CD8-positive, alpha-beta memory T cell (primary cell): ENCODE measurements around the gene FBXW10. TPM values are rescaled to one million over a fixed set of nuclear protein-coding genes. Genes with fewer than 3 reads are reported as not detected.
"Not testable (repeated sequence)": the region's sequence is repeated elsewhere in the genome, so short reads cannot be mapped to it uniquely, and the experiment has no call there.

Source experiments
- CTCF ChIA-PET: fragments of 350-600 bp; sonication (Branson Sonifier 250); formaldehyde crosslinking; loops from one replicate; lab custom pipeline; 2021; ENCODE audit warnings: antibody characterized with exemption; lab: Charles Lee
- POLR2A ChIA-PET: fragments of 350-600 bp; sonication (Branson Sonifier 250); formaldehyde crosslinking; loops from one replicate; lab custom pipeline; 2021; ENCODE audit warnings: antibody characterized with exemption; lab: Charles Lee
- DNase-seq, 5 donors: peaks; one replicate each; pipeline versions ENCODE4 v3.0.0 to v3.0.0-alpha.2; 2020 to 2022; ENCODE audit warnings: mixed read lengths in 1 of 5
- H3K27ac ChIP-seq: one replicate; pipeline ENCODE4 v1.7.0; 2013; ENCODE audit warnings: low read depth, mild to moderate bottlenecking, low read length, moderate library complexity
- H3K27me3 ChIP-seq: 2 replicates; pipeline ENCODE4 v1.7.0; 2013; ENCODE audit warnings: low read length, mild to moderate bottlenecking; ENCODE audit not compliant: insufficient read depth, poor library complexity, severe bottlenecking
- H3K36me3 ChIP-seq: 2 replicates; pipeline ENCODE4 v1.7.0; 2013; ENCODE audit warnings: mild to moderate bottlenecking, low read length, moderate library complexity; ENCODE audit not compliant: insufficient read depth
- H3K4me1 ChIP-seq: 2 replicates; pipeline ENCODE4 v1.7.0; 2013; ENCODE audit warnings: mild to moderate bottlenecking, low read length, moderate library complexity; ENCODE audit not compliant: insufficient read depth
- H3K4me3 ChIP-seq: 2 replicates; pipeline ENCODE4 v1.7.0; 2013; ENCODE audit warnings: mild to moderate bottlenecking, low read length
- H3K9me3 ChIP-seq: 2 replicates; pipeline ENCODE4 v1.7.0; 2013; ENCODE audit warnings: mild to moderate bottlenecking, low read length
- H3K27ac Mint-ChIP-seq, 8 donors: one replicate each; pipeline ENCODE4 v1.8.0; 2020 to 2021; ENCODE audit warnings: mixed read lengths in 8 of 8, mild to moderate bottlenecking in 6 of 8, inconsistent platforms in 3 of 8, moderate library complexity in 3 of 8
- H3K27me3 Mint-ChIP-seq, 2 donors: one replicate each; pipeline ENCODE4 v1.8.0; 2020 to 2021; ENCODE audit warnings: mixed read lengths in 2 of 2, mild to moderate bottlenecking in 1 of 2, moderate library complexity in 1 of 2
- H3K36me3 Mint-ChIP-seq, 3 donors: one replicate each; pipeline ENCODE4 v1.8.0; 2020 to 2021; ENCODE audit warnings: mixed read lengths in 3 of 3, inconsistent platforms in 1 of 3, mild to moderate bottlenecking in 1 of 3
- H3K4me1 Mint-ChIP-seq, 3 donors: one replicate each; pipeline ENCODE4 v1.8.0; 2020 to 2021; ENCODE audit warnings: mixed read lengths in 3 of 3, inconsistent platforms in 1 of 3, mild to moderate bottlenecking in 1 of 3
- H3K4me3 Mint-ChIP-seq, 7 donors: one replicate each; pipeline ENCODE4 v1.8.0; 2020 to 2021; ENCODE audit warnings: mixed read lengths in 7 of 7, mild to moderate bottlenecking in 6 of 7, moderate library complexity in 4 of 7, inconsistent platforms in 2 of 7
- H3K9me3 Mint-ChIP-seq, 5 donors: one replicate each; pipeline ENCODE4 v1.8.0; 2020 to 2022; ENCODE audit warnings: mixed read lengths in 5 of 5, mild to moderate bottlenecking in 3 of 5, moderate library complexity in 2 of 5, inconsistent platforms in 1 of 5
- polyA plus RNA-seq: library from polyadenylated mRNA; unstranded; fragments of 300-500 nt; fragmentation: Illumina TruSeq; gene quantifications from one replicate; pipeline ENCODE4 v1.2.3, GENCODE V29; 2021
- total RNA-seq, 2 experiments: library from RNA; stranded (reverse); gene quantifications; one replicate each; pipeline ENCODE4 v1.2.3, GENCODE V29; 2021

The FBXW10 gene
- total and polyA plus RNA-seq, 3 experiments from 2014 or later: 0.09 to 0.11 TPM; not detected in 1

GRCh38 chr17:18744726-18745125 lies 872 bp downstream of the FBXW10 start:
- H3K4me1 Mint-ChIP-seq, CTCF ChIA-PET, H3K27me3 Mint-ChIP-seq, H3K9me3 ChIP-seq, H3K9me3 Mint-ChIP-seq, H3K36me3 ChIP-seq, H3K27ac ChIP-seq, H3K4me3 Mint-ChIP-seq, H3K4me1 ChIP-seq, DNase-seq, H3K36me3 Mint-ChIP-seq, POLR2A ChIA-PET, H3K4me3 ChIP-seq, H3K27me3 ChIP-seq, H3K27ac Mint-ChIP-seq: not testable (repeated sequence)

- POLR2A ChIA-PET, H3K27ac Mint-ChIP-seq, CTCF ChIA-PET, H3K4me3 ChIP-seq, H3K27ac ChIP-seq, H3K4me3 Mint-ChIP-seq, DNase-seq, H3K36me3 ChIP-seq, H3K4me1 Mint-ChIP-seq, H3K9me3 ChIP-seq, H3K27me3 ChIP-seq, H3K9me3 Mint-ChIP-seq, H3K36me3 Mint-ChIP-seq, H3K27me3 Mint-ChIP-seq, H3K4me1 ChIP-seq: not testable (repeated sequence)
Observed at GRCh38 chr17:18746551-18746950, 2.7 kb downstream of the FBXW10 start.

- H3K9me3 Mint-ChIP-seq, H3K27ac Mint-ChIP-seq, POLR2A ChIA-PET, CTCF ChIA-PET, H3K27me3 ChIP-seq, H3K4me3 Mint-ChIP-seq, H3K27ac ChIP-seq, H3K4me1 Mint-ChIP-seq, H3K36me3 Mint-ChIP-seq, H3K4me3 ChIP-seq, H3K27me3 Mint-ChIP-seq, H3K4me1 ChIP-seq, H3K36me3 ChIP-seq, DNase-seq, H3K9me3 ChIP-seq: not testable (repeated sequence)
Observed at GRCh38 chr17:18747501-18747900, 3.6 kb downstream of the FBXW10 start.

- H3K4me1 Mint-ChIP-seq, H3K36me3 ChIP-seq, H3K4me3 ChIP-seq, POLR2A ChIA-PET, H3K9me3 ChIP-seq, H3K9me3 Mint-ChIP-seq, H3K36me3 Mint-ChIP-seq, H3K27ac ChIP-seq, DNase-seq, H3K4me3 Mint-ChIP-seq, H3K27me3 ChIP-seq, CTCF ChIA-PET, H3K27me3 Mint-ChIP-seq, H3K27ac Mint-ChIP-seq, H3K4me1 ChIP-seq: not testable (repeated sequence)
Observed at GRCh38 chr17:18750242-18750641, 6.4 kb downstream of the FBXW10 start.

- H3K4me1 Mint-ChIP-seq, H3K9me3 ChIP-seq, H3K27ac Mint-ChIP-seq, H3K27ac ChIP-seq, DNase-seq, H3K27me3 ChIP-seq, POLR2A ChIA-PET, H3K9me3 Mint-ChIP-seq, H3K36me3 ChIP-seq, H3K4me3 ChIP-seq, H3K4me1 ChIP-seq, H3K27me3 Mint-ChIP-seq, H3K4me3 Mint-ChIP-seq, CTCF ChIA-PET, H3K36me3 Mint-ChIP-seq: not testable (repeated sequence)
Observed at GRCh38 chr17:18753829-18754409, 10.1 kb downstream of the FBXW10 start.

GRCh38 chr17:18755969-18756368 lies 12.1 kb downstream of the FBXW10 start:
- H3K36me3 ChIP-seq, DNase-seq, H3K9me3 ChIP-seq, H3K27ac ChIP-seq, H3K4me1 ChIP-seq, POLR2A ChIA-PET, CTCF ChIA-PET, H3K27me3 ChIP-seq, H3K4me3 Mint-ChIP-seq, H3K4me3 ChIP-seq, H3K36me3 Mint-ChIP-seq, H3K27ac Mint-ChIP-seq, H3K9me3 Mint-ChIP-seq, H3K27me3 Mint-ChIP-seq, H3K4me1 Mint-ChIP-seq: not testable (repeated sequence)

GRCh38 chr17:18757368-18758044 lies 13.7 kb downstream of the FBXW10 start:
- H3K4me1 Mint-ChIP-seq, H3K9me3 ChIP-seq, H3K4me3 Mint-ChIP-seq, H3K27me3 Mint-ChIP-seq, POLR2A ChIA-PET, H3K27me3 ChIP-seq, CTCF ChIA-PET, H3K4me3 ChIP-seq, DNase-seq, H3K9me3 Mint-ChIP-seq, H3K27ac Mint-ChIP-seq, H3K36me3 Mint-ChIP-seq, H3K27ac ChIP-seq, H3K4me1 ChIP-seq, H3K36me3 ChIP-seq: not testable (repeated sequence)

- H3K27ac ChIP-seq, CTCF ChIA-PET, H3K4me1 ChIP-seq, H3K36me3 Mint-ChIP-seq, POLR2A ChIA-PET, H3K9me3 Mint-ChIP-seq, H3K27me3 Mint-ChIP-seq, H3K9me3 ChIP-seq, H3K4me3 Mint-ChIP-seq, H3K4me1 Mint-ChIP-seq, H3K36me3 ChIP-seq, DNase-seq, H3K27ac Mint-ChIP-seq, H3K27me3 ChIP-seq, H3K4me3 ChIP-seq: not testable (repeated sequence)
Observed at GRCh38 chr17:18758344-18758743, 14.5 kb downstream of the FBXW10 start.

GRCh38 chr17:18760221-18760620 lies 16.4 kb downstream of the FBXW10 start:
- H3K9me3 Mint-ChIP-seq, H3K4me1 Mint-ChIP-seq, H3K4me3 ChIP-seq, POLR2A ChIA-PET, H3K27me3 ChIP-seq, H3K36me3 Mint-ChIP-seq, H3K36me3 ChIP-seq, H3K9me3 ChIP-seq, H3K27ac ChIP-seq, H3K27me3 Mint-ChIP-seq, H3K4me3 Mint-ChIP-seq, H3K27ac Mint-ChIP-seq, H3K4me1 ChIP-seq, DNase-seq, CTCF ChIA-PET: not testable (repeated sequence)
